NOMO-1 treated with DMSO at 0.1 percent for 48 hours (cell line): ENCODE data around the gene ASXL1.
"Not testable (repeated sequence)": the region's sequence is repeated elsewhere in the genome, so short reads cannot be mapped to it uniquely, and the experiment has no call there.

ENCODE experiments used
- DNase-seq: peaks from one replicate; lab custom pipeline; 2025; ENCODE audit not compliant: unreplicated experiment; lab: John Stamatoyannopoulos, UW

The ASXL1 gene

GRCh38 chr20:32359633-32360332 is 1.7 kb downstream of the ASXL1 start:
- DNase-seq, result no peak

GRCh38 chr20:32360333-32360634 is 2.2 kb downstream of the ASXL1 start:
- no peak for DNase-seq

- DNase-seq, result no peak
Observed at GRCh38 chr20:32362901-32363364, 4.8 kb downstream of the ASXL1 start.

- DNase-seq, result no peak
Observed at GRCh38 chr20:32363492-32363891, 5.4 kb downstream of the ASXL1 start.

- no peak for DNase-seq
Observed at GRCh38 chr20:32364554-32365208, 6.5 kb downstream of the ASXL1 start.

GRCh38 chr20:32365564-32365963 is 7.4 kb downstream of the ASXL1 start:
- DNase-seq, result no peak

- no peak for DNase-seq
Observed at GRCh38 chr20:32366380-32366779, 8.2 kb downstream of the ASXL1 start.

GRCh38 chr20:32368323-32368722 is 10.2 kb downstream of the ASXL1 start:
- no peak for DNase-seq

GRCh38 chr20:32368925-32369324 is 10.8 kb downstream of the ASXL1 start:
- no peak for DNase-seq

- no peak for DNase-seq
Observed at GRCh38 chr20:32370897-32371296, 12.8 kb downstream of the ASXL1 start.

- no peak for DNase-seq
Observed at GRCh38 chr20:32378461-32378860, 20.3 kb downstream of the ASXL1 start.

- DNase-seq, result not testable (repeated sequence)
Observed at GRCh38 chr20:32380037-32380436, 21.9 kb downstream of the ASXL1 start.

- DNase-seq, result no peak
Observed at GRCh38 chr20:32380745-32381144, 22.6 kb downstream of the ASXL1 start.

GRCh38 chr20:32382102-32382950 is 24.2 kb downstream of the ASXL1 start:
- DNase-seq, result no peak

- not testable (repeated sequence) for DNase-seq
Observed at GRCh38 chr20:32383441-32383840, 25.3 kb downstream of the ASXL1 start.

GRCh38 chr20:32385541-32385940 is 27.4 kb downstream of the ASXL1 start:
- DNase-seq, result no peak

GRCh38 chr20:32386091-32386490 is 28.0 kb downstream of the ASXL1 start:
- no peak for DNase-seq

- DNase-seq, result peak; percentile 50
Observed at GRCh38 chr20:32387252-32387651, 29.1 kb downstream of the ASXL1 start.

GRCh38 chr20:32391003-32391402 is 32.9 kb downstream of the ASXL1 start:
- peak; percentile 78 for DNase-seq

- DNase-seq, result no peak
Observed at GRCh38 chr20:32395066-32395465, 36.9 kb downstream of the ASXL1 start.

- no peak for DNase-seq
Observed at GRCh38 chr20:32396646-32397160, 38.6 kb downstream of the ASXL1 start.
